D721Med (cell line): ENCODE measurements around the gene B4GALT2.
A peak's percentile ranks its signal among the peaks of the same experiment; 100 is the strongest.

ENCODE experiments used
- DNase-seq: peaks from one replicate; pipeline ENCODE4 v3.0.0; 2011; ENCODE audit warnings: low spot score; ENCODE audit not compliant: insufficient read length
- FAIRE-seq: peaks from 2 replicates; lab custom pipeline; 2011; peaks lifted over from hg19 to GRCh38; lab: Jason Lieb, UNC
- TF ChIP-seq, protein P1 (sequence below): IDR thresholded peaks from 2 replicates; pipeline ENCODE4 v1.5.1; 2012; ENCODE audit warnings: mild to moderate bottlenecking, control low read depth; ENCODE audit not compliant: insufficient read depth; ENCODE audit errors: missing control alignments

B4GALT2 gene

GRCh38 chr1:44032170-44032790, 53.3 kb downstream of the B4GALT2 start:
- FAIRE-seq (no peak), DNase-seq (no peak)
- TF ChIP-seq, protein P1, sequence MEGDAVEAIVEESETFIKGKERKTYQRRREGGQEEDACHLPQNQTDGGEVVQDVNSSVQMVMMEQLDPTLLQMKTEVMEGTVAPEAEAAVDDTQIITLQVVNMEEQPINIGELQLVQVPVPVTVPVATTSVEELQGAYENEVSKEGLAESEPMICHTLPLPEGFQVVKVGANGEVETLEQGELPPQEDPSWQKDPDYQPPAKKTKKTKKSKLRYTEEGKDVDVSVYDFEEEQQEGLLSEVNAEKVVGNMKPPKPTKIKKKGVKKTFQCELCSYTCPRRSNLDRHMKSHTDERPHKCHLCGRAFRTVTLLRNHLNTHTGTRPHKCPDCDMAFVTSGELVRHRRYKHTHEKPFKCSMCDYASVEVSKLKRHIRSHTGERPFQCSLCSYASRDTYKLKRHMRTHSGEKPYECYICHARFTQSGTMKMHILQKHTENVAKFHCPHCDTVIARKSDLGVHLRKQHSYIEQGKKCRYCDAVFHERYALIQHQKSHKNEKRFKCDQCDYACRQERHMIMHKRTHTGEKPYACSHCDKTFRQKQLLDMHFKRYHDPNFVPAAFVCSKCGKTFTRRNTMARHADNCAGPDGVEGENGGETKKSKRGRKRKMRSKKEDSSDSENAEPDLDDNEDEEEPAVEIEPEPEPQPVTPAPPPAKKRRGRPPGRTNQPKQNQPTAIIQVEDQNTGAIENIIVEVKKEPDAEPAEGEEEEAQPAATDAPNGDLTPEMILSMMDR, result no peak

- TF ChIP-seq, protein P1, result no peak
- FAIRE-seq, result no peak
- no peak for DNase-seq
Observed at GRCh38 chr1:44033041-44033575, 54.1 kb downstream of the B4GALT2 start.

- FAIRE-seq (no peak), DNase-seq (no peak)
- TF ChIP-seq, protein P1, result no peak
Observed at GRCh38 chr1:44033756-44034155, 54.7 kb downstream of the B4GALT2 start.

GRCh38 chr1:44034423-44034822, 55.4 kb downstream of the B4GALT2 start:
- TF ChIP-seq, protein P1, result no peak
- no peak for FAIRE-seq
- no peak for DNase-seq

GRCh38 chr1:44034976-44035716, 56.1 kb downstream of the B4GALT2 start:
- TF ChIP-seq, protein P1, result no peak
- DNase-seq (no peak), FAIRE-seq (no peak)

DNA sequence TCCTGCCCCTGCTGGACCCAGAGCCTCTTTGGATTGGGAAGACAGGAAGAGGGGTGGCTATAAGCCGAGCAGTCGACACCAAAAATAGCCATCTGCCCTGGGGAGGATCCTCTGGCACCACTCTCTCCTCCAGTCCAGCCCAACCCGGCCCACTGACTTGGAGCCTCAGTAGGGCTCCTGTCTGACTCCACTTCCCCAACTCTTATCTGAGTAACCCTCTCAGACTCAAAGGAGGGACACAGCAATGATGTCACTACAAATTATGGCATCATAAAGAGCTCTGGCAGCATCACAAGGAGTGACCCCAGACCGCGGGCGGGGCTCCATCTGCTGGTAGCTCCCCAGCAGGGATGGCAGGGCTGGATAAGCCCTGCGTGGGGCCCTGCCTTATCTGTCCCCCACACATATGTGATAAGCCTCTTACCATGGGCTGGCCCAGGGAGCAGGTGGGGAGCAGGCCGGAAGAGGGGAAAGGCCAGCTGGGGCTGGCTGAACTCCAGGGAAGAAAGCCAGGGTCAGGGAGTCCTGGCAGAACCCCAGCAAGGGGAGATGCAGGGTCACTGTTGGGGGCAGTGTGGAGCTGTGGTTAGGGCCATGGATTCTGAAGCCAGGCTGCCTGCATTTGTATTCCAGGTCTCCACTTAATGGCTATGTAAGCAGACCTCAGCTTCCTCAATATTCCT, 56.9 kb downstream of the B4GALT2 start:
- TF ChIP-seq, protein P1, result peak; percentile 41
- no peak for DNase-seq
- no peak for FAIRE-seq
